HG02678 (cell line): ENCODE results near the gene TVP23B.
"Not testable (repeated sequence)": the region's sequence is repeated elsewhere in the genome, so short reads cannot be mapped to it uniquely, and the experiment has no call there.

Source experiments
- ATAC-seq: cut with Tn5 transposase; IDR thresholded peaks from one replicate; pipeline ENCODE4 v1.9.1; 2021; ENCODE audit warnings: mild to moderate bottlenecking, moderate library complexity; ENCODE audit not compliant: unreplicated experiment

The TVP23B gene

DNA sequence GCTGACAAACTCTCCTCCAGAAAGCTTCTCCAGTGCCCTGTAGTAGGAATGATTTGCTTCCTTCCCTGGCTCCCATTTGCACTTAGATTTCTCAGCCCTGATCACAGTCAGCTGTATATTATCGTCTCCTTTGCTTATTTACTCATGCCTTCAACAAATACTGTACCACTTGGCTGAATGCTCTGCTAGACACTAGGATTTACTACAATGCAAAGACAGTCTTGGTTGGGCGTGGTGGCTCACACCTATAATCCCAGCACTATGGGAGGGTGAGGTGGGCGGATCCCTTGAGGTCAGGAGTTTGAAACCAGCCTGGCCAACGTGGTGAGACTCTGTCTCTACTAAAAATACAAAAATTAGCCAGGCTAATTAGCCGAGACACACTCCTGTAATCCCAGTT is 5.9 kb downstream of the TVP23B start:
- not testable (repeated sequence) for ATAC-seq

DNA sequence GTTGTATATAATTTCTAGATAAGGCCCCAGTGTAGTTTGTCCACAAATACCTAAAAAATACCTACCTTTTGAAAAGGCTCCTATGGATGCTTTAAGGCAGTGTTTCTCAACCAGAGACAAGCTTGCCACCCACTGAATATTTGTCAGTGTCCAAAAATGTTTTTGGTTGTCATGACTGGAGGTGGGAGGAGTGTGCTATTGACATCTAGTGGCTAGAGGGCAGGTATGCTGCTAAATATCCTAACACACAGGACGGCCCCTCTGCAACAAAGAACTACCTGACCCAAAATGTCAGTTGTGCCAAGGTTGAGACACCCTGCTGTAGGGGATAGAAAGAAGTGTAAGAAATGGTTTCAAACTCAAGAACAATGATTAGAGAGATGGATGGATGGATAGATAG is 10.4 kb downstream of the TVP23B start:
- ATAC-seq: not testable (repeated sequence)

DNA sequence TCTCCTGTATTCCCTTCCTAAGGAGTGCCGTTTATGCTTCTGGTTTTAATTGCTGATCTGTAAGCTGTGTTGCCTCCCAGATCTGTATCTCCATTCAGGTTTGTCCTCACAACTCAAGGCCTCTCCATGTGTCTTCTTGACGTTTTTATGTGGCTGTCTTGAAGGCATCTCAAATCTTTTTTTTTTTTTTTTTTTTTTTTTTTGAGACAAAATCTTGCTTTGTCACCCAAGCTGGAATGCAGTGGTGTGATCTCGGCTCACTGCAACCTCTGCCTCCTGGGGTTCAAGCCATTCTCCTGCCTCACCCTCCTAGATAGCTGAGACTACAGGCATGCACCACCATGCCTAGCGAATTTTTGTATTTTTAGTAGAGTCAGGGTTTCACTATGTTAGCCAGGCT is 13.9 kb downstream of the TVP23B start:
- ATAC-seq: not testable (repeated sequence)

DNA sequence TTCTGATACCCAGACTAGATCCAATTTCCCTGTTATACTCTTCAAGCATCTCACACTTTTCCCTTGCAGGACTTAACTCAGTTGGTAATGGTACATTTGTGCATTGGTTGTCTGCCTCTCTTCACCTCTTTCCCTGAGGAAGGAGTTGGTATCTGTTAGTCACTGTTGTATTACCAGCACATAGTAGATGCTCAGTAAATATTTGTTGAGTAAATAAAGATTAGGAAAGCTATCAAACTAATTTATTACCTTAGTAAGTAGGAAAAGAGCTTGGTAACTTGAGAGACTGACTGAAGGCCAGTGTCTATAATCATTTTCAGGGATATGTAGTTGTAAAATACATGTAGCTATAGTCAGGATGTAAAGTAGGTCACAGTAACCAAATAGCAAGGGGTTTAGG is 15.9 kb downstream of the TVP23B start:
- not testable (repeated sequence) for ATAC-seq

DNA sequence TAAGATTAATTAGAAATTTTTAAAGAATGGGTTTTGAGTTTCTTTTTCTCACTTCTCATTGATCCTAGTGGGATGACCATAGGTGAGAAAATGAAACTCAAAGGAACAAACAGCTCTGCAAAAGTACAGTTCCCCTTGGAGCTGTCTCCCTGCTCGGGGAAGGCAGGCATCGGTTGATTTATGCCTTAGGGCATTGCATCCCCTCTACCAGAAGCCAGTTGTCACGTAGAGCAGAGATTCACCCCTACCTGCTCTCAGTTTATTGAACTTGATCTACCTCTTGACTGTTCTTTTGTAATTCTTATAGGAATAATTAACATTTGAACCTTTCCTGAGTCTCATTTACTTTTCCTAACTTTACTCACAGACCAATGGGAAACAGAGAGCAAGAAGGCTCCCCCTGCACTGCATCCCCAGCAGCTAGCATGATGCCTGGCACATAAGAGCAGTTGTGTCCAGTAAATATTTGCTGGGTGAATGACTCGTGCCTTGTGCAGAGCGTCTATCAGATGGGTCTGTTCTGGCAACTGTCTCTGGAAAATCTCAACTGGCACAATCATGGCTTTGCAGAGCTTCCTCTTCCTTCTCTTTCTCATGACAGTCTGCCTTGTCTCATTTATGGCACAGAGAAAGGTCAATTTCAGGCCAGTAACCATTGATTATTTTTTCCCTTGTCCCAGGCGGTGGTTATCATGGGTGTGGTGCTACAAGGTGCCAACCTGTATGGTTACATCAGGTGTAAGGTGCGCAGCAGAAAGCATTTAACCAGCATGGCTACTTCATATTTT is 22.7 kb downstream of the TVP23B start:
- not testable (repeated sequence) for ATAC-seq

DNA sequence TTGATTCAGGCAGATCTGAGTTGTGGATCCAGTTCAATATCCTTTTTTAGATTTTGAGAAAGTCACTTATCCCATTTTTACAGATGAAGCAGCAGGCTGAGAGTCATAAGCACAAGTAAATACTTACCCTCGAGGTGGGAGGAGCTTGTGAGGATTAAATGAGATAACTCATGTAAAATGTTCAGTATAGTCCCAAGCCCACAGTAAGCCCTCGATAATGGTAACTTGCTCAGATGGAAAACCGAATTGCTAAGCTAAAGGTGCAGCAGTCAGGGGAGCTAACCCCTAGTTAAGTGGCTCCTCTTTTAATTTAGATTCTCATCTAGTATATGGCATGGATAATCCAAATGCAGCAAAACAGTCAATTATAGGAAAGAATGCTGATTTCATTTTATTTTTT is 34.9 kb downstream of the TVP23B start:
- not testable (repeated sequence) for ATAC-seq

DNA sequence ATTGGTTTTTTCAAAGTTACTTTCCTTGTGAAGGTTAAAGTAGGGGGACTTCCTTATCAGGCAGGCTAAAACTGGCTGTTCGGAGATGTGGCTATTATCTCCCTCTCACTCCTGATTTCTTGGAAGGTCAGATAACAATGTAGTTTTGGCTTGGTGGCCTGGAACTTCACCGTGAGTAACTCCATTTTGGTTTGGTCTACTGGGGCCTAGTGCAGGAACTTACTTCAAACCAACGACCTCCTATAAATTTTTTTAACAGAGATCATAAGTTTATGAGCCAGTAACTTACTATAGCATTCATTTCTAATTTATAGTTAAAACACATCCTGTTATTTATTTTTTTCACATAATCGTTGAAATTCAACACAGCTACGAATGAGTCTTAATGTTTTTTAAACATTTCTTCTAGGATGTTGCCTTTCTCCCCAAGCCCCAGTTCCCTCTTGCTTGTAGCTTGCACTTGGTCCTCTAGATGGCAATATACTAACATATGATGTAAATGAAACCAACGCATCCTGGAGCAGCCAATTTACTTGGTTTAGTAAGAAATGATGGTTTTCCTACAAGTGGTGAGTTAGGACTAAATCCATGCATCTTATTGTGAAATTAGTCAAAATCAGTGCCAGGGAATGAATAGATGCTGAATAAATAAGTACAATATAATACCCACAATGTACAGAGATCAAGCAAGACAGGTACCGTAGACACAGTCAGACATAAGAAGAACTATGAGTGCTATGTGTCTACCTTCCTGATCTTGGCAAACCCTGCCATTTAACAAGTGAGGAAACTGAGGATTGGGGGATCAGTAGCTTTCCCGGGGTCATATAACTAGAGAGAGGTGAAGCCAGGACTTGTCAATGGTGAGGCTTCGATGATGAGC is 35.7 kb downstream of the TVP23B start:
- not testable (repeated sequence) for ATAC-seq

DNA sequence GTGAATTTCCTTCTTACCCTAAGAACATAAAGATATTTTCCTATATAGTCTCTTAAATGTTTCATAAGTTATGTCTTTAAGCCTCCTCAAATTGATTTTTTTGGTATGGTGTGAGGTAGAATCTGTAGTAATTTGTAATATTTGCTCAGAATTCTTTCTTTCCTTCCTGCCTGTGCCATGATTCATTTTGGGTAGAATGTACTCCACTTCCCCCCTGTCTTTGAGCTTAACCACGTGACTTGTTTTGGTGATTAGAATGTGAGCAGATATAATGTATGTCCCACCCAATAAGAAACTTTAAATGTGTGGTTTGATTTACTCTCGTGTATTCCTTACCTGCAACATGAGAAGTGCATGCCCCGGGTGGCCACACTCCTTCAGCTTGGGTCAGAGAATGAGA is 40.4 kb downstream of the TVP23B start:
- not testable (repeated sequence) for ATAC-seq

DNA sequence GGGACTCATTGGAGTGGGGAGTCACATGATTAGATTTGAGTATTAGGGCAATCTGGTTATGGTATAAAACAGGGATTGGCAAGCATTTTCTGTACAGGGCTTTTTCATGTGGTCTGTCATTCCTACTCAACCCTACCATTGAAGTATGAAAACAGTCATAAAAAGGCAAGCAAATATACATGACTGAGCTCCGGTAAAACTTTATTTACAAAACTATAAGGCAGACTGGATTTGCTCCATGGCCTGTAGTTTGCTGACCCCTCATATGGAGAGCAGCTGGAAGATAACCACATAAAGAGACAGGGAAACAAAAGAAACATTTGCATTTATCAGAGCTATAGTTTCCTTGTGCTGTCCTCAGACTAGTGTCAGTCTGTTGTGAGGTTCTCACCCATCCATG is 46.6 kb downstream of the TVP23B start:
- not testable (repeated sequence) for ATAC-seq

DNA sequence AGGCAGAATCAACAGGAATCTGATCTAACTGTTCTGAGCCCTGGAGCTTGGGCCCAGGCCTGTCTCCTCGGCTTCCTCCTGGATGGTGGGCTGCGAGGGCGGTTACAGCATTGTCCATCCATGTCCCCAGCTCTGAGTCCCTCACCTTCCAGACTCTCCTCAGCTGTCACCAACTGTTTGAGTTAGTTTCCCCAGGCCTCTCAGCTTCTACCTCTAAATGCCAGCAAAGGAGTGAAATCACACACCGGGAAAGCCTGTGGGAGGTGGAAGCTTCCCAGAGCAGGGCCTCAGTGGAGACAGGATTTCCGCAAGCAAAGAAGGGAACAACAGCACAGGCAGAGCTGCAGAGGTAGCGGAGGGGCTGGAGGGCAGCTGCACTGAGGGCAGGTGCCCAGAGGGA is 67.5 kb downstream of the TVP23B start:
- no peak for ATAC-seq

DNA sequence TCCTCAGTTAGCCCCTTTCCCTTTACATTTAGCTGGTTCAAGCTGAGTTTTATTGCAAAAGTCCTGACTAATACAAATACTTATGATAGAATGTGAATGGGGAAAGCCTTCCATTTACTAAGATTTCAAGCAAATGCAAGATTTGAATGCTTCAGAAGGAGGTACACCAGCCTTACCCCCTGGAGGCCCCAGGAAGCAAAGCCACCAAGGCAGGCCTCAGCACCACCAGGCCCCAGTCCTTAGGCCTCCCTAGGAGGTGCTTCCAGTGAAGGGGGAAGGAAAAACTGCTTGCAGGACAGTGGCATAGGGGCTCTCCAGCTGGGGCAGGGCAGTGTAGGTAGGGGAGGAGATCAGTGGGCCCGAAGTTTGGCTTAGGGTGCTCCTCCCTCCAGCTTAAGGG is 69.7 kb downstream of the TVP23B start:
- no peak for ATAC-seq

DNA sequence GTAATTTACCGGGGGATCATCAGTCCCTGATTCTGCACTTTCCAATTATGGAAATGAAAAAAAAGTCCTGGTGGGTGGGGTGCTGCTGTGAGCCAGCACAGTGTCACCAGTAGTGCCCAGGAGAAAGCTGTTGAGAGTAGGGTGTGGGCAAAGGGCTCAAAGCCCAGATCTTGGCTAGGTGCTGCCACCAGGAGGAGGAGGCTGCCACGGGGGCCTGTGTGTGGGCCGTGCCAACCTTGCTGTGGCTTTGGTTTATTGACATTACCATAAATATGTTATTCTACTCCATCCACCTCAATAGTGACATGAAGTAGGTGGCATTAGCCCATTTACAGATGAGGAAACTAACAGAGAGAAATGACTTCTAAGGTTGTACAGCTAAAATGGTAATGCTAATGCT is 70.2 kb downstream of the TVP23B start:
- no peak for ATAC-seq

DNA sequence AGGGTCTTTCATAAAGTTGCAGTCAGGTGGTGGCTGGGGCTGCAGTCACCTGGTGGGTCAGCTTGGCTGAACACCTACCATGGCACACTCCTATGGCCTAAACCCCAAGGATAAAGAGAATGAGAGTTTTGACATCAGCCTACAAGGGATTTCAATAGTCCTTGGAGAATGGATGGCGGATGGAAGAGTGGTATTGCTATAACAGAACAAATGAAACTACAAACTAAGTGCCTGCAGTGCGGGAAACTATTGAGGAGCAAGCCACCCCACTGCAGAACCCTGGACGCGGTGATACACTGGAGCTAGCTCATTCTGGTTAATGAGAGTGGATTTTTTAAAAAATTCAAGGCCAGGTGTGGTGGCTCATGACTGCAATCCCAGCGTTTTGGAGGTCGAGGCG is 74.0 kb downstream of the TVP23B start:
- ATAC-seq: no peak

DNA sequence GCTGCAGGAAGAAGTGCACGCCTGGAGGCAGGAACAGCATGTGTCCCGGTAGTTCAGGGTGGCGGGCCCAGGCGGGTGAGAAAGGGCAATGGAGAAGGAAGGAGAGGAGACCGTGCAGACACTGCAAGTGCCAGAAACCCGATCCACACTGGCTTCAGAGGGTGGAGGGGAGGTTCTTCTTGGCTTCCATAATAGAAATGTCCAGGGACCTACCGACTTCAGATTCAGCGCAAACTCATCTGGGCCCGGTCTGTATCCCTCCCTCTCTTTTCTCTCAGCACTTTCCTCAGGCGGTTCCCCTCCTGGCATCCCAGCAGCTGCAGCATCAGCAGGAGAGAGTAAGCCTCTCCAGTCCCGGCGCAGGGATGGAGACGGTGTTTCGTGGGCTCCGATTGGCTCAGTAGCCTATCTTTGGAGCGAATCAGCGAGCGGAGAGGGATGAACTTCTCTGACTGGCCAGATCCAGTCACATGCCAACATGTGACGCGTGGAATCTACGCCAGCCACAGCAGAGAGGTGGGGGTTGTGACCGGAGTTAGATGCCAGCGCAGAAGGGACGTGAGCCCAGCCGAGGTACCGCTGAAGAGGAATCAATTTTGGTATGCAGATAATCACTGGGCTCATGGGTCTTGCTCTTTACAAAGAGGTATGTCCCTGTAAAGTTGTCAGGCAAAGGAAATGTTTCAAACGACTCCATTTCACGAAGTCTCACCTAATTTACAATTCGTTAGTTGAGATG is 75.0 kb downstream of the TVP23B start:
- peak; percentile 81 for ATAC-seq
